GM12873 (cell line): ENCODE measurements around the gene RHAG.

Experiments used
- TF ChIP-seq, protein P1 (sequence below): IDR thresholded peaks from 2 replicates; pipeline ENCODE4 v1.5.1; 2012; ENCODE audit warnings: low read depth, mild to moderate bottlenecking, moderate library complexity, low read length, control low read depth; ENCODE audit not compliant: insufficient read depth; ENCODE audit errors: missing control alignments

RHAG gene

GRCh38 chr6:49609285-49609684, 27.4 kb downstream of the RHAG start:
- TF ChIP-seq, protein P1, sequence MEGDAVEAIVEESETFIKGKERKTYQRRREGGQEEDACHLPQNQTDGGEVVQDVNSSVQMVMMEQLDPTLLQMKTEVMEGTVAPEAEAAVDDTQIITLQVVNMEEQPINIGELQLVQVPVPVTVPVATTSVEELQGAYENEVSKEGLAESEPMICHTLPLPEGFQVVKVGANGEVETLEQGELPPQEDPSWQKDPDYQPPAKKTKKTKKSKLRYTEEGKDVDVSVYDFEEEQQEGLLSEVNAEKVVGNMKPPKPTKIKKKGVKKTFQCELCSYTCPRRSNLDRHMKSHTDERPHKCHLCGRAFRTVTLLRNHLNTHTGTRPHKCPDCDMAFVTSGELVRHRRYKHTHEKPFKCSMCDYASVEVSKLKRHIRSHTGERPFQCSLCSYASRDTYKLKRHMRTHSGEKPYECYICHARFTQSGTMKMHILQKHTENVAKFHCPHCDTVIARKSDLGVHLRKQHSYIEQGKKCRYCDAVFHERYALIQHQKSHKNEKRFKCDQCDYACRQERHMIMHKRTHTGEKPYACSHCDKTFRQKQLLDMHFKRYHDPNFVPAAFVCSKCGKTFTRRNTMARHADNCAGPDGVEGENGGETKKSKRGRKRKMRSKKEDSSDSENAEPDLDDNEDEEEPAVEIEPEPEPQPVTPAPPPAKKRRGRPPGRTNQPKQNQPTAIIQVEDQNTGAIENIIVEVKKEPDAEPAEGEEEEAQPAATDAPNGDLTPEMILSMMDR = no peak

GRCh38 chr6:49607391-49607982, 29.2 kb downstream of the RHAG start:
- TF ChIP-seq, protein P1 = no peak

DNA sequence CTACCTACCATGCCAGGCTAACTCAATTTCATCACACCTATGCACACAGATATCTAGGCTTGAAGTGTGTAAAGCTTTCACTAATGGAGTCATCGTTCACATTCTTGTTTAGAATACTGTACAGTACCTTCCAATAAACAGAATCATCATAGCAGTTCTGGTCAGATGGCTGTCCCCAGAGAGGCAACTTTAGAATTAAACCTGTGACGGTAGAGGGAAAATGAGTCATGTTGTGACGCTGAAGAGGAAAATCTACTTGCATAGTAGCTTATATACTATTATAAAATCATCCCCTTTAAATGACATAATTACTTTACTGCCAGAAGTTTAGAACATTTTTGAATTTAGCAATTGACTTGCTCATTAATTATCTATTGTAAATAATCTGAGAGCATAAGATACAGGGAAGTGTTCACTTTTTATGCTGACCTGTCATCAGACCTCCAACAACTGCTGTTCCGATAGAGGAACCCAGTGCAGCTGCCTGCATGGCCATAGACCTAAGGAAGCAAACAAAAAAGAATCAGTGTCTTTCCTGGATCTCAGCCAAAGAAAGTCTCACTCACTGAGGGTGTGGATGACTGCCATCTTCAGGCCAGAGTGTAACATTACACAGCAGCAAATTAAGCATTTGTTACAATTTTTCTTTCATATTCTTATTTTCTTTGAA, 29.8 kb downstream of the RHAG start:
- TF ChIP-seq, protein P1 = peak; percentile 82

GRCh38 chr6:49582529-49582928, 54.1 kb downstream of the RHAG start:
- TF ChIP-seq, protein P1 = no peak

GRCh38 chr6:49579649-49580048, 57.0 kb downstream of the RHAG start:
- TF ChIP-seq, protein P1 = no peak

GRCh38 chr6:49576618-49577017, 60.0 kb downstream of the RHAG start:
- TF ChIP-seq, protein P1 = no peak

DNA sequence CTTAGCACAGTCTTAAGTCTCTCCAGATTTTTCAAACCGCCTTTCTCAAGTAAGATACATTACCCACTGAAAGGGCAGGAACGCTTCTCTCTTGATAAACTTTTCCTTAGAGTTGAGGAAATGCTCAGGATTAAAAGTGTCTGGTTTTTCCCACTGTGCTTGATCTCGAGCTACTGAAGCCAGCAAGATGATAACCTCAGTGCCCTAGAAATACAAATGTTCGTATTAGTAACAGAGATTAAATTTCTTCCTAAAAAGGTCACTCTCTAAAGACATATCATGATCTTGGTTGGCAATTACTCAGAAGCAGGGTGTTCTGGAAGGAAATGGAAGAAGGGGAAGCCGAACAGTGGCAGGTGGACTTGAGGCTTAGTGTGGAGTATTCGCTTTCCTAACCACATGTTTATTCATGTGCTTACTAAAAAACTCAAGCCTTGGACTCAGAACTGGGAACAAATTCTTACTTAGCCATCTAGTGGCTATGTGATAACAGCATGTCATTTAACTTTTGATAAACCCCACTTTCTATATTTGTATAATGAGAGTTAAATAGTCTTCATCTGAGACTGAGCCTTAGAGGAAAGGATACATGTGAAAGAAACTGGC, 66.1 kb downstream of the RHAG start:
- TF ChIP-seq, protein P1 = peak; percentile 5
